GM12878 (cell line): ENCODE data around the gene LYZL1. TPM values are rescaled to one million over a fixed set of nuclear protein-coding genes. Genes with fewer than 3 reads are reported as not detected.

Source experiments
- ATAC-seq: fragments of 200-7000 bp; cut with Tn5 transposase; 3 replicates; pipeline ENCODE4 v1.9.1; 2020; ENCODE audit warnings: mild to moderate bottlenecking, moderate library complexity
- BruUV-seq: library from RNA; stranded (reverse); fragments of 400-500 nt; replicated peaks from 2 replicates; lab custom pipeline; 2021; lab: Mats Ljungman, UMichigan
- CTCF ChIA-PET: fragments of 300-600 bp; sonication (Branson Sonifier 250); formaldehyde crosslinking; extraction: SDS; loops from one replicate; lab custom pipeline; 2021; ENCODE audit warnings: inconsistent platforms; lab: Yijun Ruan, JAX
- POLR2A ChIA-PET: fragments of 350-600 bp; formaldehyde crosslinking; extraction: SDS; loops from one replicate; lab custom pipeline; 2021; ENCODE audit warnings: inconsistent platforms; lab: Charles Lee
- RAD21 ChIA-PET: fragments of 300-600 bp; sonication (Branson Sonifier 250); formaldehyde crosslinking; loops from one replicate; lab custom pipeline; 2023; ENCODE audit warnings: antibody characterized with exemption; ENCODE audit not compliant: unreplicated experiment; lab: Charles Lee
- SMC1A ChIA-PET: fragments of 300-600 bp; sonication (Branson Sonifier 250); formaldehyde crosslinking; loops from one replicate; lab custom pipeline; 2023; ENCODE audit not compliant: unreplicated experiment, uncharacterized antibody; lab: Charles Lee
- DNase-seq: peaks from one replicate; pipeline ENCODE4 v3.0.0-alpha.2; 2011; ENCODE audit warnings: low read depth, low spot score
- FAIRE-seq: peaks from 3 replicates; lab custom pipeline; 2011; peaks lifted over from hg19 to GRCh38; lab: Jason Lieb, UNC
- H2AFZ ChIP-seq: 2 replicates; pipeline ENCODE4 v1.6.0; 2011; ENCODE audit warnings: low read depth, low read length, control low read depth; ENCODE audit not compliant: control insufficient read depth
- H3K27ac ChIP-seq: 2 replicates; pipeline ENCODE4 v1.5.1; 2011; ENCODE audit warnings: control low read depth; ENCODE audit not compliant: control insufficient read depth, insufficient read depth
- H3K27me3 ChIP-seq, 2 experiments: replicated peaks in 1 of 2; 2 replicates each; pipeline versions ENCODE4 v1.6.0 to v1.6.1; 2011; ENCODE audit warnings: low read length in 1 of 2; ENCODE audit not compliant: control insufficient read depth in 2 of 2, insufficient read depth in 2 of 2
- H3K36me3 ChIP-seq, 2 experiments: 2 replicates each; pipeline ENCODE4 v1.5.1; 2011; ENCODE audit warnings: low read length in 1 of 2; ENCODE audit not compliant: control insufficient read depth in 2 of 2, insufficient read depth in 2 of 2
- H3K4me1 ChIP-seq: 2 replicates; pipeline ENCODE4 v1.6.1; 2011; ENCODE audit warnings: mild to moderate bottlenecking, low read length, moderate library complexity, mixed read lengths; ENCODE audit not compliant: control insufficient read depth, insufficient read depth
- H3K4me2 ChIP-seq: 2 replicates; pipeline ENCODE4 v1.6.0; 2011; ENCODE audit warnings: control low read depth; ENCODE audit not compliant: control insufficient read depth, insufficient read depth
- H3K4me3 ChIP-seq: fragments of 200-600 bp; sonication (generic); 2 replicates; pipeline ENCODE4 v1.5.1; 2016
- H3K79me2 ChIP-seq: 2 replicates; pipeline ENCODE4 v1.6.0; 2011; ENCODE audit warnings: low read length; ENCODE audit not compliant: control insufficient read depth, insufficient read depth
- H3K9ac ChIP-seq: 2 replicates; pipeline ENCODE4 v1.8.0; 2011; ENCODE audit warnings: low read length, control low read depth, mixed read lengths; ENCODE audit not compliant: control insufficient read depth, insufficient read depth
- H3K9me3 ChIP-seq: replicated peaks from 3 replicates; pipeline ENCODE4 v1.5.1; 2011; ENCODE audit warnings: mild to moderate bottlenecking, low read length; ENCODE audit not compliant: control insufficient read depth, insufficient read depth
- H4K20me1 ChIP-seq: 2 replicates; pipeline ENCODE4 v1.6.0; 2011; ENCODE audit not compliant: control insufficient read depth, insufficient read depth
- BRCA1 ChIP-seq: IDR thresholded peaks from 2 replicates; pipeline ENCODE4 v1.6.1; 2011; ENCODE audit warnings: low read depth, low read length, improper control_type of control experiment
- EP300 ChIP-seq, 2 experiments: fragments of 150-350 bp in 1 of 2; IDR thresholded peaks; 2 replicates each; pipeline ENCODE4 v1.6.1; 2011 to 2012; ENCODE audit warnings: low read depth in 2 of 2, low read length in 2 of 2, borderline replicate concordance in 1 of 2, improper control_type of control experiment in 1 of 2, inconsistent platforms in 1 of 2; ENCODE audit not compliant: control insufficient read depth in 1 of 2
- IRF4 ChIP-seq: IDR thresholded peaks from 2 replicates; pipeline ENCODE4 v1.6.1; 2011; ENCODE audit warnings: low read depth, low read length
- NFYA ChIP-seq: IDR thresholded peaks from 2 replicates; pipeline ENCODE4 v1.6.1; 2011; ENCODE audit warnings: low read depth, mild to moderate bottlenecking, low read length, improper control_type of control experiment, borderline replicate concordance
- NR2C1 ChIP-seq: fragments of 450-650 bp; IDR thresholded peaks from 2 replicates; pipeline ENCODE4 v1.6.1; 2017; ENCODE audit warnings: antibody characterized with exemption, mild to moderate bottlenecking, moderate library complexity
- POU2F2 ChIP-seq: IDR thresholded peaks from 3 replicates; pipeline ENCODE4 v1.6.1; 2011; ENCODE audit warnings: low read depth, mild to moderate bottlenecking, low read length, borderline replicate concordance
- SKIL ChIP-seq: fragments of 450-650 bp; IDR thresholded peaks from 2 replicates; pipeline ENCODE4 v1.6.1; 2017; ENCODE audit warnings: mild to moderate bottlenecking, low read depth, inconsistent platforms; ENCODE audit not compliant: poor library complexity, severe bottlenecking
- SMARCA5 ChIP-seq: fragments of 450-650 bp; IDR thresholded peaks from 2 replicates; pipeline ENCODE4 v1.6.1; 2017; ENCODE audit warnings: mild to moderate bottlenecking
- TAF1 ChIP-seq: IDR thresholded peaks from 2 replicates; pipeline ENCODE4 v1.6.1; 2011; ENCODE audit warnings: mild to moderate bottlenecking, low read depth, low read length, borderline replicate concordance
- TCF3 ChIP-seq: IDR thresholded peaks from 2 replicates; pipeline ENCODE4 v1.6.1; 2012; ENCODE audit warnings: low read depth, mild to moderate bottlenecking, low read length, borderline replicate concordance; ENCODE audit not compliant: insufficient read depth
- TCF7 ChIP-seq: IDR thresholded peaks from 2 replicates; pipeline ENCODE4 v1.6.1; 2014; ENCODE audit warnings: antibody characterized with exemption, borderline replicate concordance
- ZBTB11 ChIP-seq: fragments of 450-650 bp; formaldehyde crosslinking; IDR thresholded peaks from 2 replicates; pipeline ENCODE4 v1.5.0; 2022; ENCODE audit warnings: mild to moderate bottlenecking, missing genetic modification characterization
- ZNF207 ChIP-seq: fragments of 450-650 bp; IDR thresholded peaks from 2 replicates; pipeline ENCODE4 v1.6.1; 2014; ENCODE audit warnings: antibody characterized with exemption, mild to moderate bottlenecking, borderline replicate concordance
- in situ Hi-C: fragments of 300-500 bp; cut with MboI; formaldehyde crosslinking; loops from 9 replicates; pipeline ENCODE4 v1.14.3; 2018; ENCODE audit warnings: mixed read lengths
- intact Hi-C: fragments of 100-400 bp; cut with micrococcal nuclease; formaldehyde crosslinking; loops from one replicate; pipeline ENCODE4 v1.14.2; 2022; ENCODE audit not compliant: unreplicated experiment
- polyA plus RNA-seq, 11 experiments: library from polyadenylated mRNA; depleted of rRNA in 4 of 11; unstranded in 6 of 11; stranded (reverse) in 5 of 11; fragments of >200 nt; fragmentation: Nextera tagmentation in 4 of 11; fragmentation: Illumina TruSeq in 1 of 11; extraction: Ambion mirVana in 4 of 11; extraction: Trizol in 1 of 11; gene quantifications; 1 replicate in 1 of 11; 2 replicates in 10 of 11; pipeline versions ENCODE4 v1.2.1 to v1.2.3, GENCODE V29; 2011 to 2016; ENCODE audit warnings: inconsistent platforms in 2 of 11, missing spikeins in 2 of 11, low read depth in 1 of 11
- total RNA-seq, 4 experiments: library from RNA; depleted of rRNA in 3 of 4; stranded (reverse); fragments of >200 nt in 3 of 4; fragmentation: Illumina TruSeq in 1 of 4; extraction: Trizol in 1 of 4; gene quantifications; 2 replicates each; pipeline versions ENCODE4 v1.2.1 to v1.2.3, GENCODE V29; 2013 to 2021

The LYZL1 gene
- total and polyA plus RNA-seq, 10 of the 15 experiments (the other 5 are each of a cell fraction or from before 2014, with no cell fraction given): not detected

DNA sequence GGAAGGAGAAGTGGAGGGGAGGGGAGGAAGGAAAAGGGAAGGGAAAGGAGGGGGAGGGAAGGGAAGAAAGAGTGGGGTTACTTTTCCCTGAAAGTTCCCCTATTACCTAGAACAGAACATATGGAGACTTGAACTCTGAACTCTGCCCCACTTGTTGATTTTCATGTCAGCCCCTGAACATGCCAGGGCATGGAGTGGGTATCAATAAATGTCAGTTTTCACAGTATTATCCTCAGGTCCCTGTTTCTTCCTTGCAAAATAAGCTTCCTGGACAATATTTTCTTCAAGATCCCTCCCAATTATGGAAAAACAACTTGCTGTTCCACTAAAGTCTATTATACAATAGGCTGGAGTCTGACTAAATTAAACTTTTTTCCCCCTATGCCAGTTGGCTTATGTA is 46.9 kb upstream of the LYZL1 start:
- Histone ChIP-seq H2AFZ (no peak overlapping the region), H3K27me3 (no peaks in the 10 kb centered on the region), H3K79me2 (no peaks in the 10 kb centered on the region), H3K36me3 (no peaks in the 10 kb centered on the region), H3K9me3 (no peaks in the 10 kb centered on the region), H3K4me2 (no peak overlapping the region), H4K20me1 (no peaks in the 10 kb centered on the region), H3K27ac (no peak overlapping the region), H3K4me1 (no peaks in the 10 kb centered on the region), H3K9ac (no peak overlapping the region), H3K4me3 (no peak overlapping the region)
- CTCF ChIA-PET: no interaction called here
- no peak for TF ChIP-seq IRF4
- no peak for TF ChIP-seq ZNF207
- no peak for TF ChIP-seq NR2C1
- no peak for TF ChIP-seq SMARCA5
- TF ChIP-seq TCF3: no peak
- no peak for TF ChIP-seq EP300 (IDR thresholded peaks at IDR 0.05; ENCODE audit: borderline replicate concordance in 1 of 2, control insufficient read depth in 1 of 2, low read depth in 2 of 2, low read length in 2 of 2)
- no peak for TF ChIP-seq TAF1
- no peak for TF ChIP-seq TCF7
- TF ChIP-seq SKIL: no peak
- no peak for TF ChIP-seq NFYA
- TF ChIP-seq BRCA1: no peak
- TF ChIP-seq POU2F2: no peak
- no peak for TF ChIP-seq ZBTB11 (CRISPR knock-in tag)
- intact Hi-C loops (no loop called here), in situ Hi-C loops (no loop called here)
- POLR2A ChIA-PET: no interaction called here
- SMC1A ChIA-PET: no interaction called here
- BruUV-seq: no TSS peak
- RAD21 ChIA-PET: no interaction called here
- no peak for ATAC-seq
- no peak for FAIRE-seq
- DNase-seq: no peak
